Naive thymus-derived CD4-positive, alpha-beta T cell (primary cell): ENCODE results near the gene GLCCI1. TPM values are rescaled to one million over a fixed set of nuclear protein-coding genes. Genes with fewer than 3 reads are reported as not detected.

Experiments
- ATAC-seq: fragments of 150-1000 bp; cut with Tn5 transposase; 2 replicates; pipeline ENCODE4 v1.10.0; 2021; ENCODE audit warnings: mild to moderate bottlenecking, moderate library complexity
- CTCF ChIA-PET: fragments of 350-600 bp; sonication (Branson Sonifier 250); formaldehyde crosslinking; loops from one replicate; lab custom pipeline; 2021; ENCODE audit warnings: antibody characterized with exemption; lab: Charles Lee
- POLR2A ChIA-PET: fragments of 350-600 bp; sonication (Branson Sonifier 250); formaldehyde crosslinking; loops from one replicate; lab custom pipeline; 2021; ENCODE audit warnings: antibody characterized with exemption, inconsistent platforms; lab: Charles Lee
- DNase-seq, 9 donors: peaks; one replicate each; pipeline versions ENCODE4 v3.0.0 to v3.0.0-alpha.2; 2020 to 2022; ENCODE audit warnings: mixed read lengths in 1 of 9
- H3K27ac ChIP-seq: one replicate; pipeline ENCODE4 v1.7.0; 2013; ENCODE audit warnings: mild to moderate bottlenecking, low read depth, low read length, moderate library complexity
- H3K27me3 ChIP-seq, 2 donors: one replicate each; pipeline ENCODE4 v1.7.0; 2013; ENCODE audit warnings: low read length in 2 of 2, mild to moderate bottlenecking in 2 of 2, moderate library complexity in 2 of 2; ENCODE audit not compliant: control insufficient read depth in 2 of 2, insufficient read depth in 2 of 2
- H3K36me3 ChIP-seq, 3 experiments: 1 replicate in 2 of 3; 2 replicates in 1 of 3; pipeline ENCODE4 v1.7.0; 2013; ENCODE audit warnings: low read length in 3 of 3, mild to moderate bottlenecking in 3 of 3, moderate library complexity in 1 of 3; ENCODE audit not compliant: insufficient read depth in 3 of 3, control insufficient read depth in 2 of 3
- H3K4me1 ChIP-seq, 2 donors: one replicate each; pipeline ENCODE4 v1.7.0; 2013; ENCODE audit warnings: low read length in 2 of 2, mild to moderate bottlenecking in 2 of 2, moderate library complexity in 1 of 2; ENCODE audit not compliant: control insufficient read depth in 2 of 2, insufficient read depth in 2 of 2
- H3K4me3 ChIP-seq: 2 replicates; pipeline ENCODE4 v1.7.0; 2013; ENCODE audit warnings: mild to moderate bottlenecking, low read length
- H3K9me3 ChIP-seq, 3 experiments: 1 replicate in 2 of 3; 2 replicates in 1 of 3; pipeline ENCODE4 v1.7.0; 2013; ENCODE audit warnings: low read length in 3 of 3; ENCODE audit not compliant: control insufficient read depth in 2 of 3
- H3K27ac Mint-ChIP-seq, 9 donors: one replicate each; pipeline ENCODE4 v1.8.0; 2020 to 2022; ENCODE audit warnings: mixed read lengths in 9 of 9, mild to moderate bottlenecking in 8 of 9, moderate library complexity in 5 of 9, inconsistent platforms in 2 of 9
- H3K27me3 Mint-ChIP-seq, 5 donors: one replicate each; pipeline ENCODE4 v1.8.0; 2021 to 2022; ENCODE audit warnings: mixed read lengths in 5 of 5, mild to moderate bottlenecking in 1 of 5
- H3K36me3 Mint-ChIP-seq, 5 donors: one replicate each; pipeline ENCODE4 v1.8.0; 2020 to 2022; ENCODE audit warnings: mixed read lengths in 5 of 5, mild to moderate bottlenecking in 3 of 5, inconsistent platforms in 1 of 5
- H3K4me1 Mint-ChIP-seq, 7 donors: one replicate each; pipeline ENCODE4 v1.8.0; 2020 to 2022; ENCODE audit warnings: mixed read lengths in 7 of 7, mild to moderate bottlenecking in 3 of 7, inconsistent platforms in 1 of 7
- H3K4me3 Mint-ChIP-seq, 10 donors: one replicate each; pipeline ENCODE4 v1.8.0; 2020 to 2022; ENCODE audit warnings: mild to moderate bottlenecking in 10 of 10, mixed read lengths in 10 of 10, moderate library complexity in 6 of 10, inconsistent platforms in 2 of 10
- H3K9me3 Mint-ChIP-seq, 11 donors: one replicate each; pipeline ENCODE4 v1.8.0; 2020 to 2022; ENCODE audit warnings: mixed read lengths in 11 of 11, mild to moderate bottlenecking in 4 of 11, inconsistent platforms in 1 of 11, moderate library complexity in 1 of 11
- intact Hi-C, 2 donors: fragments of 100-400 bp; cut with micrococcal nuclease; formaldehyde crosslinking; loops; one replicate each; pipeline ENCODE4 v1.15.1; 2023
- polyA plus RNA-seq, 2 donors: library from polyadenylated mRNA; unstranded; fragments of 300-500 nt; fragmentation: Illumina TruSeq; gene quantifications; one replicate each; pipeline ENCODE4 v1.2.3, GENCODE V29; 2021
- total RNA-seq, 6 experiments: library from RNA in 5 of 6; stranded (reverse) in 5 of 6; gene quantifications; 1 replicate in 5 of 6; 2 replicates in 1 of 6; pipeline ENCODE4 v1.2.3 and lab custom pipeline; 2021 to 2026

Gene GLCCI1
- total and polyA plus RNA-seq, 7 experiments from 2014 or later = 6.9 to 43.1 (median 26.5) TPM

DNA sequence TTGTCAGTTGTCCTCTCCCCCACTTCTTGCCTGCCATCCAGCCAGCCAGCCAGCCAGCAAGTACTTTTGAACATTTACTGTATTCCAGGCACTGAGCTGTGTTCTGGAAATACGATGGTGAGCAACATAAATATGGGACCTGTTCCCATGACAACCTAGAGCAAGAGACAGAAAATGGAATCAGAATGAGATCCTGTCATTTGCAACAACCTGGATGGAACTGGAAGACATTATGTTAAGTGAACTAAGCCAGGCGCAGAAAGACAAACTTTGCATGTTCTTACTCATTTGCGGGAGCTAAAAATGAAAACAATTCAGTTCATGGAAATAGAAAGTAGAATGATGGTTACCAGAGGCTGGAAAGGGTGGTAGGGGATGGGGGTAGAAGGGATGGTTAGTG is 152.6 kb downstream of the GLCCI1 start:
- H3K27ac Mint-ChIP-seq = peak overlapping the region in 3 of 9 donors; percentile 33 to 72 (median 72)
- H3K36me3 Mint-ChIP-seq = peaks cover 0 to 22% (median 4%) of the 10 kb centered on the region in 5 donors
- H3K27me3 ChIP-seq = no peaks in the 10 kb centered on the region
- H3K27me3 Mint-ChIP-seq = no peaks in the 10 kb centered on the region
- intact Hi-C loops = loop anchor here in 1 of 2 donors (10.0 kb wide), 1 partner anchor 936 kb away; the partner anchor contains the start of gene C1GALT1
- H3K4me1 Mint-ChIP-seq = peaks cover 30 to 70% (median 57%) of the 10 kb centered on the region in 7 donors
- H3K36me3 ChIP-seq = no peaks in the 10 kb centered on the region
- POLR2A ChIA-PET = interaction anchor here (0.6 kb wide), 1 partner anchor 10 kb away, joined by 3 read pairs; no protein-coding TSS in a partner anchor
- no peaks in the 10 kb centered on the region for H3K9me3 ChIP-seq
- H3K4me1 ChIP-seq = peaks cover 22 to 32% of the 10 kb centered on the region in 2 donors
- no peak overlapping the region for H3K4me3 Mint-ChIP-seq
- no peak overlapping the region for H3K4me3 ChIP-seq
- no peak overlapping the region for H3K27ac ChIP-seq
- CTCF ChIA-PET = no interaction called here
- ATAC-seq = no peak
- no peak for DNase-seq
- peaks cover 0 to 11% (median 0%) of the 10 kb centered on the region in 11 donors for H3K9me3 Mint-ChIP-seq

DNA sequence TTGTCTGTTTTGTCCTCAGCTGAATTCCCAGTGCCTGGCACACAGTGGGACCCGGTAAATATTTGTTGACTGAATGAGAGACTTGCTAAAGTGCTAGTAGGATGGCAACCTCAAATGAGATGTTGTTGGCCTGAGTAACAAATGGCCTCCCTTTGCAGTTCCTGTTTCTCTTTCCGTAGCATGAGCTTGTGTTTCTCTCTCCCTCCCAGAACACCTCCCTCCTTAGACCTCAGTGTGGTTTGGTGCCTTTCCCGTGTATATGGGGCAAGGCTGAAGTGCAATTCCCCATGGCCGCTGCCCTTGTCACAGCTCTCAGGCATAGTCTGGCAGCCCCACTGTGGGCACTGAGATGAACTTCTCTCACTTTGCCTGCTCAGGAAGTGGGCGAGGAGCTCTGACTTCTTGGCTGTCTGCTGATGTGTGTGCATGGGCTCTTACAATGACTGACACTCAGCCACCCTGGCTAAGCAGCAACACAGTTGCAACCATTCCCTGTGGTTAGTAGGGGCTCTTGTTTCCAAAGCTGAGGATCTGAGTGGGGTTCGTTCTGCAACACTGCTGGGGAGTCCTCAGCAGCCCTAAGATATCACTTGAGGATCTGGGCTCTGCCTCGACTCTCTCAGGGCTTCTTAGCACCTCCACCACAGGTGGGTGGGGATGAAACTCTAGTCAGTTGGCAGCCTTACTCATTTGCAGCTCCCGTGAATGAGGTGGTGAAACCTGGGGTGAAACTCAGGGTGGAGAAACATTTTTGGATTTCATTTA is 157.3 kb downstream of the GLCCI1 start:
- peak; percentile 47 to 83 (median 77) for DNase-seq
- no peaks in the 10 kb centered on the region for H3K9me3 ChIP-seq
- Mint-ChIP-seq H3K4me1 (peaks cover 56 to 88% (median 77%) of the 10 kb centered on the region in 7 donors), H3K9me3 (peaks cover 0 to 10% (median 0%) of the 10 kb centered on the region in 11 donors), H3K27ac (peak overlapping the region; percentile 92 to 100 (median 99)), H3K4me3 (peak overlapping the region; percentile 59 to 83 (median 75)), H3K36me3 (peaks cover 0 to 29% (median 0%) of the 10 kb centered on the region in 5 donors), H3K27me3 (no peaks in the 10 kb centered on the region)
- H3K27me3 ChIP-seq = no peaks in the 10 kb centered on the region
- intact Hi-C loops = loop anchor here (1.0 to 10.0 kb wide), 12 partner anchors 8 to 941 kb away; partner anchors contain the start of genes C1GALT1 (in 1 of the 2), GLCCI1 (in 1 of the 2), MIOS (in 1 of the 2) and UMAD1 (in 1 of the 2)
- peak overlapping the region; percentile 9 for H3K4me3 ChIP-seq
- ChIA-PET CTCF (interaction anchor here (0.8 to 3.0 kb wide), 15 partner anchors 9 to 445 kb away, joined by 3 to 24 read pairs (median 3); partner anchors contain the start of gene GLCCI1), POLR2A (interaction anchor here (0.6 to 3.2 kb wide), 23 partner anchors 9 to 486 kb away, joined by 3 to 43 read pairs (median 3); partner anchors contain the start of gene GLCCI1)
- no peaks in the 10 kb centered on the region for H3K36me3 ChIP-seq
- H3K4me1 ChIP-seq = peaks cover 56 to 69% of the 10 kb centered on the region in 2 donors
- peak; percentile 95 for ATAC-seq
- H3K27ac ChIP-seq = peak overlapping the region; percentile 70

DNA sequence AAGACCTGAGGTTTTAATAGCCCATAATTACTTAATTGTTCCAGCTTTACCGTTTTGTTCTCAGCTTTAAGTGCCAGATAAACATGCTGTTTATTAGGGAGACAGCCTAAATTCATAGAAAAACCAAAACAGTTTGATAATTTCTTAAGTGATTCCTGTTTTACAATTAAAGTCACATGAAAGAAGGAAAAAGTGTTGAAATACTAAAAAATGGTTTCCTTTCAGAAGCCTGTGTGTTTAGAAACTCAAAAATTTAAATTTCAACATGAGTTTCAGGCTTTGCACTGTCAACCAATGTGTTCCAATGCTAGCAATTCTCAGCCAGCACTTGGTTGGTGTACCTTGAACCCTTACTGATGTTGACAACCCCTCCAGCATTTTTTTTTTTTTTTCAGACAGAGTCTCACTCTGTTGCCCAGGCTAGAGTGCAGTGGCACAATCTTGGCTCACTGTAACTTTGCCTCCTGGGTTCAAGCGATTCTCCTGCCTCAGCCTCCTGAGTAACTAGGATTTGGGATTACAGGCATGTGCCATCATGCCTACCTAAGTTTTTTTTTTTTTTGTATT is 158.1 kb downstream of the GLCCI1 start:
- peak overlapping the region; percentile 21 to 83 (median 68) for H3K4me3 Mint-ChIP-seq
- POLR2A ChIA-PET = interaction anchor here (0.9 to 3.2 kb wide), 15 partner anchors 8 to 487 kb away, joined by 3 to 43 read pairs (median 4); partner anchors contain the start of gene GLCCI1

DNA sequence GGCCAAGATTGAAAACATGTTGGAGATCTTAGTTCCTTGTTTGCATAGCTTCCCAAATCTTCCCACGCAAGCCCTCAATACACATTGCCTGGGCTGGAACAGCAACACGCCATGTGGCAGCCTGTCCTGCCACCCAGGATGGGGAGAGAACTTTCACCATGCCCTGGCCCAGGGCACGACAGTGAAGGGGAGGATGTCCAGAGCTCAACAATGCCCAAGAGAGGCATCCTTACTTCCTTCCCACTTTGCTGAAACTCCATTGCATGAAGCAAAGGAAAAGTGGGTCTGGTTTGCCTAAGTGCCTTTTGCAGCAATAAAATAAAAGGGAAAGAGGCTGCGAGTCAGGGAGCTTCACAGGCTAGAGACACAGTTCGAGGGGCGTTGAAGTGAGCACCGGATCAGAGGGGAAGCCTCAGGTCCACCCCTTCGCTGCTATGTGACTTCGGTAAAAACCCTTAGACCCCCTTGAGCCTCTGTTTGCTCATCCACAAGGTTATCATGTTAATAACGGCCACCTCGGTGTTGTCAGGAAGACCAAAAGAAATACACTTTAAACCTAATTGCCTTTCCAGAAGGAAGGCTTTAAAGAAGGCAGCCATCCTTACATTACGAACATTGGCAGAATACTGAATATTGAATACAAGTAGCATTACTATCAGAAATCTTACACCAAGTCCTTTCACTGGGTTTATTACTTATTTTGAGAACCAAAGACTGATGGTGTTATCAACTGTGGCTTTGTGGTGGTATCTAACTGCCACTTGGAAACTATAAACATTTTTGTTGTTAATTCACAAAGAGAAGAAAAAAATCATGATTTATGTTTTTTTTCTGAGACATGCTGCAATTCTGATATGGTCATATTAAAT is 160.1 kb downstream of the GLCCI1 start:
- H3K4me1 ChIP-seq = peaks cover 82 to 91% of the 10 kb centered on the region in 2 donors
- no peaks in the 10 kb centered on the region for H3K36me3 ChIP-seq
- no peak overlapping the region for H3K4me3 ChIP-seq
- CTCF ChIA-PET = no interaction called here
- DNase-seq (no peak), ATAC-seq (no peak)
- Mint-ChIP-seq H3K27me3 (no peaks in the 10 kb centered on the region), H3K4me3 (peak overlapping the region in 3 of 10 donors; percentile 1 to 31 (median 18)), H3K36me3 (peaks cover 0 to 24% (median 0%) of the 10 kb centered on the region in 5 donors), H3K9me3 (peaks cover 0 to 8% (median 0%) of the 10 kb centered on the region in 11 donors), H3K27ac (peak overlapping the region in 8 of 9 donors; percentile 58 to 99 (median 80)), H3K4me1 (peaks cover 70 to 94% (median 87%) of the 10 kb centered on the region in 7 donors)
- H3K27ac ChIP-seq = no peak overlapping the region
- no peaks in the 10 kb centered on the region for H3K27me3 ChIP-seq
- POLR2A ChIA-PET = interaction anchor here (1.5 kb wide), 1 partner anchor 20 kb away, joined by 3 read pairs; no protein-coding TSS in a partner anchor
- intact Hi-C loops = loop anchor here (5.0 to 10.0 kb wide), 4 partner anchors 36 to 944 kb away; partner anchors contain the start of genes C1GALT1 (in 1 of the 2) and MIOS (in 1 of the 2)
- no peaks in the 10 kb centered on the region for H3K9me3 ChIP-seq

More for the DNA sequence above, 158.1 kb downstream of the GLCCI1 start:
- Mint-ChIP-seq H3K4me1 (peaks cover 53 to 90% (median 79%) of the 10 kb centered on the region in 7 donors), H3K27ac (peak overlapping the region; percentile 92 to 100 (median 99)), H3K9me3 (peaks cover 0 to 8% (median 0%) of the 10 kb centered on the region in 11 donors), H3K27me3 (no peaks in the 10 kb centered on the region), H3K36me3 (peaks cover 0 to 28% (median 0%) of the 10 kb centered on the region in 5 donors)
- no peak overlapping the region for H3K4me3 ChIP-seq
- H3K9me3 ChIP-seq = no peaks in the 10 kb centered on the region
- intact Hi-C loops = loop anchor here (1.0 to 10.0 kb wide), 11 partner anchors 8 to 942 kb away; partner anchors contain the start of genes C1GALT1 (in 1 of the 2), MIOS (in 1 of the 2) and UMAD1 (in 1 of the 2)
- ATAC-seq (no peak), DNase-seq (no peak)
- CTCF ChIA-PET = interaction anchor here (0.8 to 3.0 kb wide), 4 partner anchors 35 to 63 kb away, joined by 3 to 24 read pairs (median 4); no protein-coding TSS in a partner anchor
- peak overlapping the region; percentile 70 for H3K27ac ChIP-seq
- peaks cover 64 to 77% of the 10 kb centered on the region in 2 donors for H3K4me1 ChIP-seq
- no peaks in the 10 kb centered on the region for H3K27me3 ChIP-seq
- H3K36me3 ChIP-seq = no peaks in the 10 kb centered on the region

DNA sequence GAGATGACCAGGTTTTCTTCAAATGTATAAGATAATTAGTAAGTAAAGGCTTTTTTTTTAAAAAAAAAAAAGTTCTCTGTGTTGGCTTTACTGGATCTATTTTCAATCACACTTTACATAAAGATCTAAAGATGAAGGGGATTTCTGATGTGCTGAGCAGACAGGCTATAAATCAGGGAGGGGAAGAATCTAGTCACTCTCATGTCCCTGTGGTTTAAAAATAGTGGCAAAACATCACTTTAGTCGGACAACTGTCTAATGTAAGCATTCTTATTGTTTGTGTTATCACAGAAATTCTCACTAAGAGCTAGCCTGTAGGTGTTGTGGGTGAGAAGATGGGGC is 160.7 kb downstream of the GLCCI1 start:
- Histone ChIP-seq H3K36me3 (no peaks in the 10 kb centered on the region), H3K4me3 (no peak overlapping the region), H3K4me1 (peaks cover 87 to 93% of the 10 kb centered on the region in 2 donors), H3K27me3 (no peaks in the 10 kb centered on the region), H3K27ac (no peak overlapping the region), H3K9me3 (no peaks in the 10 kb centered on the region)
- ATAC-seq (no peak), DNase-seq (no peak)
- Mint-ChIP-seq H3K27ac (peak overlapping the region; percentile 47 to 99 (median 76)), H3K4me1 (peaks cover 73 to 98% (median 92%) of the 10 kb centered on the region in 7 donors), H3K36me3 (peaks cover 0 to 26% (median 0%) of the 10 kb centered on the region in 5 donors), H3K27me3 (no peaks in the 10 kb centered on the region), H3K9me3 (peaks cover 0 to 8% (median 0%) of the 10 kb centered on the region in 11 donors), H3K4me3 (peak overlapping the region in 3 of 10 donors; percentile 12 to 40 (median 28))
- ChIA-PET CTCF (no interaction called here), POLR2A (interaction anchor here (1.5 to 3.6 kb wide), 2 partner anchors 19 to 48 kb away, joined by 3 to 22 read pairs; no protein-coding TSS in a partner anchor)
- intact Hi-C loops = loop anchor here (5.0 to 10.0 kb wide), 4 partner anchors 37 to 944 kb away; partner anchors contain the start of genes C1GALT1 (in 1 of the 2) and MIOS (in 1 of the 2)
